Measurements from ENCODE around the gene VAMP3. TPM values are rescaled to one million over a fixed set of nuclear protein-coding genes. Genes with fewer than 3 reads are reported as not detected.

The VAMP3 gene
- total and polyA plus RNA-seq, 2 donors (not counting 3 experiments of a cell fraction or from before 2014, with no cell fraction given) = 100 to 137 TPM

DNA sequence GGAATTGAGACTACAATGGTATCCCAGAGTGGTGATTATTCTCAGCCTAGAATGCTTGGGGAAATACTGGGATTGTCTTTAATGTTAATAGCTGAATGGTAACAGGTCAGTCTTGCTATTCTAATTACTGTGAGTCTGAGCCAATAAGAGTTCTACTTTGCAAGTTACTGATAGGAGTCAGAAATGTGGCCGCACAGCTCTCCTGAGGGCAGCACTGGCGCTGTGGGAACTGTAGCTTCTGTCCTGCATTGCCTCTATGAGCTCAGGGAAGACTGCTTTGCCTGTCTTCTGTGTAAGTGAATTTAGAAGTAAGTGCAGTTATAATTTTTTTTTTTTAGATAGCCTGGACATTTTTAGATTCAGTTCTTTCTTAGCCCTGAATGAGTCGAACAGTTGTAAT lies 10.0 kb upstream of the VAMP3 start:
- Histone ChIP-seq H4K20me1 (replicated peaks; ENCODE audit: control insufficient read depth, extremely low read depth, insufficient read depth, low read length) (no peaks in the 10 kb centered on the region), H3K79me2 (ENCODE audit: control insufficient read depth, insufficient read depth, low read length) (no peaks in the 10 kb centered on the region), H3K4me2 (ENCODE audit: insufficient read depth, low read length) (no peak overlapping the region), H3K27me3 (ENCODE audit: control insufficient read depth in 2 of 2, insufficient read depth in 2 of 2, low read length in 2 of 2) (no peaks in the 10 kb centered on the region), H3K4me1 (ENCODE audit: control insufficient read depth, extremely low read depth, insufficient read depth, low read length) (no peaks in the 10 kb centered on the region), H3K9ac (replicated peaks; ENCODE audit: extremely low read depth, insufficient read depth, low read length) (no peak overlapping the region), H3K36me3 (ENCODE audit: control insufficient read depth in 2 of 2, extremely low read depth in 1 of 2, insufficient read depth in 2 of 2, low read length in 2 of 2) (no peaks in the 10 kb centered on the region), H2AFZ (ENCODE audit: low read depth, low read length) (no peak overlapping the region), H3K4me3 (replicated peaks in 1 of 3; ENCODE audit: insufficient read depth in 1 of 3, low read depth in 1 of 3, low read length in 3 of 3) (no peak overlapping the region), H3K9me1 (replicated peaks; ENCODE audit: control insufficient read depth, extremely low read depth, insufficient read depth, low read length) (no peaks in the 10 kb centered on the region), H3K9me3 (replicated peaks; ENCODE audit: control insufficient read depth, insufficient read depth, low read length) (no peaks in the 10 kb centered on the region), H3K27ac (ENCODE audit: insufficient read depth, low read depth, low read length) (no peak overlapping the region)
- FAIRE-seq = no peak
- CTCF ChIA-PET = interaction anchor here (0.9 to 4.7 kb wide), 3 partner anchors 8 to 92 kb away, joined by 3 to 52 read pairs (median 23); no protein-coding TSS in a partner anchor
- BruUV-seq (replicated peaks) = no TSS peak
- dilution Hi-C loops (cut with MboI; ENCODE audit: extremely low pct_ligation_motif_present, low sequenced_read_pairs) = no loop called here
- intact Hi-C loops (cut with micrococcal nuclease) = loop anchor here (10.0 kb wide), 1 partner anchor 216 kb away; no protein-coding TSS in a partner anchor
- TF ChIP-seq GATA2 (IDR thresholded peaks at IDR 0.05; ENCODE audit: insufficient read depth, insufficient read length, low read depth, low read length) (no peak), FOS (IDR thresholded peaks at IDR 0.05; ENCODE audit: borderline replicate concordance, insufficient read depth, low read length) (no peak), EZH2 (IDR thresholded peaks at IDR 0.05; ENCODE audit: borderline replicate concordance, low read depth, low read length, severe bottlenecking) (no peak), MYC (IDR thresholded peaks at IDR 0.05; ENCODE audit: low read depth, low read length) (no peak), JUN (IDR thresholded peaks at IDR 0.05; ENCODE audit: borderline replicate concordance, insufficient read depth, insufficient read length, low read depth) (no peak)
- TF ChIP-seq, protein P1, sequence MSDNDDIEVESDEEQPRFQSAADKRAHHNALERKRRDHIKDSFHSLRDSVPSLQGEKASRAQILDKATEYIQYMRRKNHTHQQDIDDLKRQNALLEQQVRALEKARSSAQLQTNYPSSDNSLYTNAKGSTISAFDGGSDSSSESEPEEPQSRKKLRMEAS (IDR thresholded peaks at IDR 0.05; ENCODE audit: insufficient read depth, insufficient read length) = no peak
- TF ChIP-seq, protein P2, sequence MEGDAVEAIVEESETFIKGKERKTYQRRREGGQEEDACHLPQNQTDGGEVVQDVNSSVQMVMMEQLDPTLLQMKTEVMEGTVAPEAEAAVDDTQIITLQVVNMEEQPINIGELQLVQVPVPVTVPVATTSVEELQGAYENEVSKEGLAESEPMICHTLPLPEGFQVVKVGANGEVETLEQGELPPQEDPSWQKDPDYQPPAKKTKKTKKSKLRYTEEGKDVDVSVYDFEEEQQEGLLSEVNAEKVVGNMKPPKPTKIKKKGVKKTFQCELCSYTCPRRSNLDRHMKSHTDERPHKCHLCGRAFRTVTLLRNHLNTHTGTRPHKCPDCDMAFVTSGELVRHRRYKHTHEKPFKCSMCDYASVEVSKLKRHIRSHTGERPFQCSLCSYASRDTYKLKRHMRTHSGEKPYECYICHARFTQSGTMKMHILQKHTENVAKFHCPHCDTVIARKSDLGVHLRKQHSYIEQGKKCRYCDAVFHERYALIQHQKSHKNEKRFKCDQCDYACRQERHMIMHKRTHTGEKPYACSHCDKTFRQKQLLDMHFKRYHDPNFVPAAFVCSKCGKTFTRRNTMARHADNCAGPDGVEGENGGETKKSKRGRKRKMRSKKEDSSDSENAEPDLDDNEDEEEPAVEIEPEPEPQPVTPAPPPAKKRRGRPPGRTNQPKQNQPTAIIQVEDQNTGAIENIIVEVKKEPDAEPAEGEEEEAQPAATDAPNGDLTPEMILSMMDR (IDR thresholded peaks at IDR 0.05; ENCODE audit: extremely low read depth in 1 of 2, insufficient read depth in 1 of 2, low read depth in 1 of 2, low read length in 2 of 2) = no peak
- POLR2A ChIA-PET = no interaction called here
- DNase-seq (ENCODE audit: low read depth, low spot score) = no peak

Measured in endothelial cell of umbilical vein (primary cell).